ENCODE measurements around the gene PTPN1.
A peak's percentile ranks its signal among the peaks of the same experiment; 100 is the strongest.

DNA sequence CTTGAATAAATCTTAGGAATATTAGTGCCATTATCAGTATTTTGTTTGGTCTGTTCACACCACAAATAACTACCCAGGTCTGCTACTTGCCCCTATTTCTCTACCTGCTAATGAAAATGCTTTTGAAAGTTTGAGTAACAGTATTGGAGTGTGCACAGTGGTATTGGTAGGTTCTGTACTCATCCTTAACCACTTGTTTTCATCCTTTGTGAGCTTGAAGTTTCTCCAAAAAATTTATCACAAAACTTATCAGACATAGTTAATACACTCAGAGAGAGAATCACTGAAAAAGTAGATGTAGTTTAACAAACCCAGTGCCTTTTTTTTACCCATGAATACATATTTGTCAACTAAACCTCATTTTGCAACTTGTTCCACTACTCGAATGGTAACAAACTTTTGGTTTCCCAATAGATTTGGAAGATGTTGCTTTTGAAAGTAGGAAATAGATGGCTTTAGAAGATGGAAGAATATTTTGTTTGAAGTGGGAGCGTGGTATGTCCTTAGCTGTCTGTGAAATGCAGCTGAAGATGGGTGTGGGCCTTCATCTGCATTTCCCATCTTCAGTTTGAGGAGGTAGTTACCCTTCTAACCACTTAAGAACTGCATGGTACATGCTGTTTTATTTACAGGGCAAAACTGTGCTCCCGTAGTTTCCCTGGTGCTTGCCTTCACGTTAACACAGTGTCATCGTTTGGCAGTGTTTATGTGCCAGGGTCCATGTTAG, 9.0 kb downstream of the PTPN1 start:
- TF ChIP-seq CTCF (IDR thresholded peaks at IDR 0.05 in 8 of 11, conservative IDR thresholded peaks at IDR 0.05 in 3 of 11) (no peak), POLR2AphosphoS5 (IDR thresholded peaks at IDR 0.05) (peak in 1 of 3 donors; percentile 92), POLR2A (IDR thresholded peaks at IDR 0.05) (peak in 2 of 3 donors; percentile 39 to 40)
